GM21423 (cell line): Measurements from ENCODE around the gene CFB.
"Not testable (repeated sequence)": the region's sequence is repeated elsewhere in the genome, so short reads cannot be mapped to it uniquely, and the experiment has no call there.

Experiments
- ATAC-seq: cut with Tn5 transposase; IDR thresholded peaks from one replicate; pipeline ENCODE4 v1.9.1; 2021; ENCODE audit warnings: mild to moderate bottlenecking, moderate library complexity; ENCODE audit not compliant: unreplicated experiment

Gene CFB

DNA sequence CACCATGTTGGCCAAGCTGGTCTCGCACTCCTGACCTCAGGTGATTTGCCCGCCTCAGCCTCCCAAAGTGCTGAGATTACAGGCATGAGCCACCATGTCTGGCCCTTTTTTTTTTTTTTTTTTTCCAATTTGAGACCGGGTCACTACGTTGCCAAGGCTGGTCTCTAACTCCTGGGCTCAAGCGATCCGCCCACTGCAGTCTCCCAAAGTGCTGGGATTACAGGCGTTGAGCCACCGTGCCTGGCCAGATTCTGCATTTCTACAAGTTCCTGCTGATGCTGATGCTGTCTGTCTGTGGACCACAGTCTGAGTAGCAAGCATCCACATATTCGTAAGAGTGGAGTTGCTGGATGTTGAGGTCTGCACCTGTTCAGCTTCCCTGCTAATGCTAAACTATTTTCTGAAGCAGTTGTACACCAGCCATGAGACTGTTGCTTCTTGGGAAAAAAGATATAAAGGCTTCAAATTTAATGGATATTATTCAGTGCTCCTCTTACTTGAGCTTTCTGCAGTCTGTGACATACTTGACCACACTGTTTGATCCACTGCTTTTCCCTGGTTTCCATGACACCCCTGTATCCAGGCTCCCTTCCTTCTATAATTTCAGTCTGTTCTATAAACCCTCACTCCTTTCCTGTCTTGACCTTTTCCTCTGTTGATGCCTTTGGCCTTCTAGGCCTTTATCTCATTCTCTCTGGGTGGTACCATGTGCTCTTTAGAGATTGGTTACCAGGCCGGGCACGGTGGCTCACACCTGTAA is 33.9 kb upstream of the CFB start:
- no peak for ATAC-seq

DNA sequence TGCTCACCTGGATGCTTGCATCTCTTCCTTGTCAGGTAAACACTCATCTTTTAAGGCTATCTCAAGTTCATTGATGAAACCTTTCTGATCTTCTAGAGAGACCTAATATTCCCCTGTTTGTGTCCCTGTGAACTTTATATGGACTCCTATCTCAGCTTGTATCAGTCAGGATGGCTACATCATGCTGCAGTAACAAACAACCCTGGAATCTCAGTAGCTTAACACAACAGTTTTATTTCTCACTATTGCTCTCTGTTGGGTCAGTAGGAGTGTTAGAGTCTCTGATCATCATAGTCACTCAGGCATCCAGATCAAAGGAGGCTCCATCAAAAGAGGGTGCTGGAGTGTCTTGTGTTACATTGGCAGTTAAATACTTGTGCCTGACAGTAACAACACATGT is 30.5 kb upstream of the CFB start:
- no peak for ATAC-seq

GRCh38 chr6:31915756-31916155 is 30.1 kb upstream of the CFB start:
- ATAC-seq, result no peak

DNA sequence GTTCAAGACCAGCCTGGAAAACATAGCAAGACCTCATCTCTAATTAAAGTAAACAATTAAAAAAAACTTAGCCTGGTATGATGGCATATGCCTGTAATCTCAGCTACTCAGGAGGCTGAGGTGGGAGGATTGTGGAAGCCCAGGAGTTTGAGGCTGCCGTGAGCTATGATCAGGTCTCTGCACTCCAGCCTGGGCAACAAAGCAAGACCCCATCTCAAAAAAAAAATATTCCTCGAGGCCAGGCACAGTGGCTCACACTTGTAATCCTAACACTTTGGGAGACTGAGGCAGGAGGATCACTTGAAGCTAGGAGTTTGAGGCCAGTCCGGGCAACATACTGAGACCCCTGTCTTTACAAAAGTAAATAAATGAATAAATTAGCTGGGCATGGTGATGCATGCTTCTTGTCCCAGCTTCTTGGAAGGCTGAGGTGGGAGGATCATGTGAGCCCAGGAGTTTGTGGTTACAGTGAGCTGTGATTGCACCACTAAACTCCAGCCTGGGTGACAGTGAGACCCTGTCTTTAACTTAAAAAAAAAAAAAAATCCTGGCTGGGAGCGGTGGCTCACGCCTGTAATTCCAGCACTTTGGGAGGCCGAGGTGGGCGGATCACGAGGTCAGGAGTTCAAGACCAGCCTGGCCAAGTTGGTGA is 27.7 kb upstream of the CFB start:
- ATAC-seq, result no peak

- no peak for ATAC-seq
Measured at GRCh38 chr6:31919624-31920303, 26.1 kb upstream of the CFB start.

DNA sequence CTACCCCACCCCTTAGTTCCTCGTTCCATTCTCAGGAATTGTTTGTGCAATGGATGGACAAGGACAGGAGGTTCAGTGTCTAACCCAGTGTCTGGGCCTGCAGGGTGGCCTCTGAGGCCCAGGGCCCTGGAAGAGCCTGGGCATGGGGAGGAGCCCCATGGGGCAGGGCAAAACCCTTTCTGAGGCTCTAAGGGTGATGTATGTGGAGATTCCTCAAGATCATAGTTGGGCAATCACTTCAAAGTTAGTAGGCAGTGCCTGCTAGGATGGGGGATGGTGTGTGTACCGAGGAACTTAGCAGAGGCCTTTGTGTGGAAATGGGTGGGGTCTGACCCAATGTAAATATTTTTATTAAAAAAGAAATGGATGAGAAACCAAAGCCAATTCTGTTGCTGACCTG is 25.1 kb upstream of the CFB start:
- ATAC-seq, result no peak

- ATAC-seq, result no peak
Measured at GRCh38 chr6:31922942-31923341, 23.0 kb upstream of the CFB start.

GRCh38 chr6:31927242-31927862 is 18.5 kb upstream of the CFB start, which contains the start of gene C2:
Gene C2 (plus strand): TSS chr6:31927717. CDS start chr6:31927753, 36 bp downstream.
- ATAC-seq, result no peak

GRCh38 chr6:31927863-31928671 is 17.8 kb upstream of the CFB start:
- no peak for ATAC-seq

- no peak for ATAC-seq
Measured at GRCh38 chr6:31928672-31928939, 17.3 kb upstream of the CFB start.

- ATAC-seq, result no peak
Measured at GRCh38 chr6:31930962-31931361, 14.9 kb upstream of the CFB start.

DNA sequence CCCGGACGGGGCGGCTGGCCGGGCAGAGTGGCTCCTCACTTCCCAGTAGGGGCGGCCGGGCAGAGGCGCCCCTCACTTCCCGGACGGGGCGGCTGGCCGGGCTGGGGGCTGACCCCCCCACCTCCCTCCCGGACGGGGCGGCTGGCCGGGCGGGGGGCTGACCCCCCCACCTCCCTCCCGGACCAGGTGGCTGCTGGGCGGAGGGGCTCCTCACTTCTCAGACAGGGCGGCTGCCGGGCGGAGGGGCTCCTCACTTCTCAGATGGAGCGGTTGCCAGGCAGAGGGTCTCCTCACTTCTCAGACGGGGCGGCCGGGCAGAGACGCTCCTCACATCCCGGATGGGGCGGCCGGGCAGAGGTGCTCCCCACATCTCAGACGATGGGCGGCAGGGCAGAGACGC is 13.8 kb upstream of the CFB start:
- not testable (repeated sequence) for ATAC-seq

- no peak for ATAC-seq
Measured at GRCh38 chr6:31933537-31933936, 12.4 kb upstream of the CFB start.

DNA sequence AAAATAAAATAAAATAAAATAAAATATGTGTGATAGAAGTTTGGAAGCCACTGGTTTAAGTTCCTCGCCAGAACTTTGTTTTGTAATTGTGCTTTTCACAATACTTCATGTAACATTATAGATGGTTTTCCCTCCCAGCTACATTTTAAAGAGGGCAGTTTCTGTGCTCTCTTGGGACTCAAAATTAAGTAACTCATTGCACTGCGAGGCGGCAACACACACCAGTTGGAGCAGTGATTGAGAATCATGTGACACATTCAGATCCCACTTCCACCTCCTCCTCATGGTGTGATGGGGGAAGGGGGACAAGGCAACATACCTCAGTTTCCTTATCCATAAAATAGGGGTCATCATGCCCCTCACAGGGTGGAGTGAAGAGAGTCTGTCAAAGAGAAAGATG is 10.9 kb upstream of the CFB start:
- ATAC-seq, result no peak

DNA sequence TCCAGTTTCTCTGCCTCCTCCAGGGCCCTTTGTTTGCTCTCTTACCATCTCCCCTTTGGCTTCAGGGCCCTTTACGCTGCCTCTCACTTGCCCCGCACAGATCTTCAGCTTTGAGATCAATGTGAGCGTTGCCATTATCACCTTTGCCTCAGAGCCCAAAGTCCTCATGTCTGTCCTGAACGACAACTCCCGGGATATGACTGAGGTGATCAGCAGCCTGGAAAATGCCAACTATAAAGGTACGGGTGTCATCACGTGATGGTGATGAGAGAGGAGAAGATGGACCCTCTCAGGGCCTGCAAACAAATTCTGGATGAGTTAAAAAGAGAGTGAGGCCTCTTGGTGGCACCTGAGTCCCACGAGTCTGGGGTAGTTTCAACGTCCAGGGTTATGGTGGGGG is 10.1 kb upstream of the CFB start:
- no peak for ATAC-seq

DNA sequence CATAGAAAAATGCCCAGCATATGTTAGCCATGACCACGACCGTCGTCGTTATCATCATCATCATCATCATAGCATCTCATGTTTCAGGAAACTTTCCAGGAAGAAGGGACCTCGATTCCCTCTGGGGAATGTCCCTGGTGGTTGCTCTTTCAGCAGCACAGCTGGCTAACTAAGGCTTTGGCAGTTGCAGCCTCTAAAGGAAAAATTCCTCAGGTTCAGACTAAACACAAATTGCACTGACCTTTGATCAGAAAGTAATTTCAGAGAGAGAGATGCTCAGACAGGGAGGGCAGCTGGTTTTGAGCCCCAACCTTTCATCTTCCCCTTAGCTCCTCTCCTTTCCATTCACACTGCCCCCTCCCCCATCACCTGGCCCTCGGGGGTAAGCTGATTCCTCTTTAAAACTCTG is 5.6 kb upstream of the CFB start:
- no peak for ATAC-seq

DNA sequence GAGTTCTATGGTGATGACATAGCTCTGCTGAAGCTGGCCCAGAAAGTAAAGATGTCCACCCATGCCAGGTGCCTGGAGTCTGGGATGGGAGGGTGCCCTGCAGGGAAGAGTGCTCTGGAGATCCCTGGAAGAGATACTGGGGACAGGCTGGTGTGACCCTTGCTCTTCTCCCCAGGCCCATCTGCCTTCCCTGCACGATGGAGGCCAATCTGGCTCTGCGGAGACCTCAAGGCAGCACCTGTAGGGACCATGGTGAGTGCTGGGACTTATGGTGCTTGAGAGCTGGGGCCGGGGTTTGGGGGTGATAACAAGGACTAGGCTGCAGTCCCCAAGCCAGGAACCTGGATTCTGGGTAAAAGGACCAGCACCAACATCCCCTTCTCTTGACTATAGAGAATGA is 2.2 kb upstream of the CFB start:
- ATAC-seq, result no peak

DNA sequence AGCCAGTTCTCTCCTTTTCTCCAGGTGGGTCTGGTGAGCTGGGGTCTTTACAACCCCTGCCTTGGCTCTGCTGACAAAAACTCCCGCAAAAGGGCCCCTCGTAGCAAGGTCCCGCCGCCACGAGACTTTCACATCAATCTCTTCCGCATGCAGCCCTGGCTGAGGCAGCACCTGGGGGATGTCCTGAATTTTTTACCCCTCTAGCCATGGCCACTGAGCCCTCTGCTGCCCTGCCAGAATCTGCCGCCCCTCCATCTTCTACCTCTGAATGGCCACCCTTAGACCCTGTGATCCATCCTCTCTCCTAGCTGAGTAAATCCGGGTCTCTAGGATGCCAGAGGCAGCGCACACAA is 765 bp upstream of the CFB start:
- ATAC-seq, result no peak

DNA sequence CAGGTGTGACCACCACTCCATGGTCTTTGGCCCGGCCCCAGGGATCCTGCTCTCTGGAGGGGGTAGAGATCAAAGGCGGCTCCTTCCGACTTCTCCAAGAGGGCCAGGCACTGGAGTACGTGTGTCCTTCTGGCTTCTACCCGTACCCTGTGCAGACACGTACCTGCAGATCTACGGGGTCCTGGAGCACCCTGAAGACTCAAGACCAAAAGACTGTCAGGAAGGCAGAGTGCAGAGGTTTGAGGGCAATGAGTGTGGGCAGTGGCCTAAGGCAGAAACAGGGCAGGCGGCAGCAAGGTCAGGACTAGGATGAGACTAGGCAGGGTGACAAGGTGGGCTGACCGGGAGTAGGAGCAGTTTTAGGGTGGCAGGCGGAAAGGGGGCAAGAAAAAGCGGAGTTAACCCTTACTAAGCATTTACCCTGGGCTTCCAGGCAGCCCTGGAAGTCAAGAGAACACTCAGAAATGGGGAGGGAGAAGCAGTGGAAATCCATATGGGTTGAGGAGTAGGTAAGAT is 533 bp downstream of the CFB start:
- ATAC-seq, result no peak

- no peak for ATAC-seq
Measured at GRCh38 chr6:31947070-31947675, 1.3 kb downstream of the CFB start.

GRCh38 chr6:31947864-31948263 is 2.0 kb downstream of the CFB start:
- no peak for ATAC-seq
